SK-N-SH (cell line): ENCODE data around the gene DNPEP. TPM values are rescaled to one million over a fixed set of nuclear protein-coding genes. Genes with fewer than 3 reads are reported as not detected.

ENCODE experiments used
- CTCF ChIA-PET: fragments of 300-600, 350-600 bp; formaldehyde crosslinking; extraction: SDS; loops from one replicate; lab custom pipeline; 2021; lab: Yijun Ruan, JAX
- POLR2A ChIA-PET: fragments of 350-600 bp; sonication (Branson Sonifier 250); formaldehyde crosslinking; extraction: SDS; loops from one replicate; lab custom pipeline; 2020; ENCODE audit warnings: antibody characterized with exemption, inconsistent platforms; lab: Yijun Ruan, JAX
- DNase-seq: peaks from one replicate; pipeline ENCODE4 v3.0.0; 2012
- H2AFZ ChIP-seq: fragments of 200-600 bp; sonication (generic); 2 replicates; pipeline ENCODE4 v1.8.1; 2016; ENCODE audit warnings: antibody characterized with exemption, mild to moderate bottlenecking, low read depth
- H3F3A ChIP-seq: fragments of 200-600 bp; sonication (generic); replicated peaks from 2 replicates; pipeline ENCODE3; 2016; ENCODE audit warnings: antibody characterized with exemption, mild to moderate bottlenecking; ENCODE audit not compliant: insufficient read depth
- H3K27ac ChIP-seq, 2 experiments: fragments of 200-500 bp in 1 of 2; fragments of 200-600 bp in 1 of 2; sonication (Bioruptor generic) in 1 of 2; sonication (generic), shearing (Covaris generic) in 1 of 2; 2 replicates each; pipeline versions ENCODE4 v1.5.1 to v1.6.1; 2014 to 2016; ENCODE audit warnings: low read depth in 2 of 2, inconsistent platforms in 1 of 2, low read length in 1 of 2, mild to moderate bottlenecking in 1 of 2, mixed read lengths in 1 of 2
- H3K27me3 ChIP-seq: fragments of 200-600 bp; sonication (generic), shearing (Covaris generic); 2 replicates; pipeline ENCODE4 v1.6.1; 2016; ENCODE audit warnings: mixed run types; ENCODE audit not compliant: insufficient read depth
- H3K36me3 ChIP-seq, 2 experiments: fragments of 200-500 bp in 1 of 2; fragments of 200-600 bp in 1 of 2; sonication (Bioruptor generic) in 1 of 2; sonication (generic) in 1 of 2; replicated peaks in 1 of 2; 2 replicates each; pipeline versions ENCODE3 to v1.5.1; 2014 to 2016; ENCODE audit warnings: low read length in 1 of 2, mild to moderate bottlenecking in 1 of 2; ENCODE audit not compliant: insufficient read depth in 2 of 2, control insufficient read depth in 1 of 2
- H3K4me1 ChIP-seq, 2 experiments: fragments of 200-500 bp in 1 of 2; fragments of 200-600 bp in 1 of 2; sonication (Bioruptor generic) in 1 of 2; sonication (generic), shearing (Covaris generic) in 1 of 2; 2 replicates each; pipeline versions ENCODE4 v1.5.1 to v1.6.1; 2014 to 2016; ENCODE audit warnings: low read depth in 1 of 2, low read length in 1 of 2, mixed run types in 1 of 2; ENCODE audit not compliant: insufficient read depth in 2 of 2, control insufficient read depth in 1 of 2
- H3K4me2 ChIP-seq: fragments of 200-600 bp; sonication (generic), shearing (Covaris generic); 2 replicates; pipeline ENCODE4 v1.6.1; 2017; ENCODE audit warnings: mixed run types
- H3K4me3 ChIP-seq, 2 experiments: fragments of 200-500 bp in 1 of 2; fragments of 200-600 bp in 1 of 2; sonication (Bioruptor generic) in 1 of 2; sonication (generic), shearing (Covaris generic) in 1 of 2; 2 replicates each; pipeline versions ENCODE4 v1.5.1 to v1.8.1; 2014 to 2016; ENCODE audit warnings: low read depth in 2 of 2, inconsistent platforms in 1 of 2, low read length in 1 of 2, mild to moderate bottlenecking in 1 of 2, mixed read lengths in 1 of 2, moderate library complexity in 1 of 2
- H3K79me2 ChIP-seq: fragments of 200-600 bp; sonication (generic); 2 replicates; pipeline ENCODE4 v1.8.1; 2017; ENCODE audit warnings: mild to moderate bottlenecking; ENCODE audit not compliant: insufficient read depth
- H3K9ac ChIP-seq: fragments of 200-600 bp; sonication (generic); 2 replicates; pipeline ENCODE4 v1.6.1; 2017; ENCODE audit warnings: mixed run types
- H3K9me2 ChIP-seq: fragments of 200-600 bp; sonication (generic); 2 replicates; pipeline ENCODE4 v1.6.1; 2017; ENCODE audit warnings: mixed run types
- H3K9me3 ChIP-seq: fragments of 200-600 bp; sonication (generic); 2 replicates; pipeline ENCODE4 v1.6.1; 2017; ENCODE audit warnings: mixed run types, mild to moderate bottlenecking, moderate library complexity
- H4K20me1 ChIP-seq: fragments of 200-600 bp; sonication (generic); 2 replicates; pipeline ENCODE4 v1.6.1; 2017; ENCODE audit warnings: mild to moderate bottlenecking, mixed run types; ENCODE audit not compliant: insufficient read depth
- CHD2 ChIP-seq: fragments of 150-350 bp; IDR thresholded peaks from 2 replicates; pipeline ENCODE4 v1.6.1; 2018; ENCODE audit warnings: low read length; ENCODE audit not compliant: partially characterized antibody
- FOXJ3 ChIP-seq: sonication (generic); formaldehyde crosslinking; IDR thresholded peaks from 2 replicates; pipeline ENCODE4 v1.5.1; 2020; ENCODE audit warnings: mild to moderate bottlenecking, missing genetic modification reagents
- GATA2 ChIP-seq: sonication (generic); formaldehyde crosslinking; IDR thresholded peaks from 2 replicates; pipeline ENCODE4 v1.5.0; 2020; ENCODE audit warnings: mild to moderate bottlenecking, missing genetic modification reagents
- JUND ChIP-seq: IDR thresholded peaks from 2 replicates; pipeline ENCODE4 v1.4.0; 2012
- MAX ChIP-seq: IDR thresholded peaks from 2 replicates; pipeline ENCODE4 v1.4.0; 2012; ENCODE audit warnings: low read depth
- MXI1 ChIP-seq: IDR thresholded peaks from 2 replicates; pipeline ENCODE4 v1.6.1; 2012; ENCODE audit warnings: mild to moderate bottlenecking, low read depth, low read length, improper control_type of control experiment
- NFIC ChIP-seq: IDR thresholded peaks from 2 replicates; pipeline ENCODE4 v1.4.0; 2012; ENCODE audit warnings: borderline replicate concordance
- NRF1 ChIP-seq: IDR thresholded peaks from 2 replicates; pipeline ENCODE4 v1.6.1; 2012; ENCODE audit warnings: low read depth, mild to moderate bottlenecking, low read length
- RFX5 ChIP-seq: IDR thresholded peaks from 2 replicates; pipeline ENCODE4 v1.6.1; 2012; ENCODE audit warnings: mild to moderate bottlenecking, improper control_type of control experiment, low read length
- TEAD4 ChIP-seq: IDR thresholded peaks from 2 replicates; pipeline ENCODE4 v1.4.0; 2012; ENCODE audit warnings: mild to moderate bottlenecking, borderline replicate concordance; ENCODE audit not compliant: insufficient read depth
- USF1 ChIP-seq: IDR thresholded peaks from 2 replicates; pipeline ENCODE4 v1.4.0; 2012; ENCODE audit warnings: low read depth, borderline replicate concordance
- WGBS: methylation state at CpG from one replicate; pipeline ENCODE4 v1.1.6; 2017; ENCODE audit warnings: low lambda C conversion rate; 5-methylcytosine and 5-hydroxymethylcytosine counted together
- polyA plus RNA-seq, 3 experiments: library from polyadenylated mRNA; depleted of rRNA; stranded (reverse); fragments of >200 nt; gene quantifications; 2 replicates each; pipeline ENCODE4 v1.2.3, GENCODE V29; 2012

Gene DNPEP
- polyA plus RNA-seq, 1 of the 3 experiments (the other 2 are of a cell fraction), result 80.7 TPM

GRCh38 chr2:219421323-219421722, 33.6 kb upstream of the DNPEP start:
- Histone ChIP-seq H3K9ac (no peak overlapping the region), H3F3A (no peaks in the 10 kb centered on the region), H3K9me3 (no peaks in the 10 kb centered on the region), H3K27me3 (no peaks in the 10 kb centered on the region), H3K4me1 (no peaks in the 10 kb centered on the region; a peak in 1 of 4 replicates), H3K79me2 (no peaks in the 10 kb centered on the region), H3K4me2 (no peak overlapping the region), H3K36me3 (no peaks in the 10 kb centered on the region), H3K4me3 (no peak overlapping the region), H3K27ac (no peak overlapping the region), H4K20me1 (no peaks in the 10 kb centered on the region), H3K9me2 (no peaks in the 10 kb centered on the region), H2AFZ (no peak overlapping the region)
- no peak for TF ChIP-seq FOXJ3 (CRISPR knock-in tag)
- TF ChIP-seq TEAD4, result no peak
- TF ChIP-seq GATA2 (CRISPR knock-in tag), result no peak
- TF ChIP-seq NFIC, result no peak
- TF ChIP-seq JUND, result no peak
- TF ChIP-seq USF1, result no peak
- TF ChIP-seq MAX, result no peak
- TF ChIP-seq RFX5, result no peak
- TF ChIP-seq MXI1, result no peak
- no peak for TF ChIP-seq NRF1
- TF ChIP-seq CHD2, result no peak
- no peak for DNase-seq
- ChIA-PET CTCF (interaction anchor here (1.5 to 7.2 kb wide), 2 partner anchors 18 to 19 kb away, joined by 3 to 46 read pairs; no protein-coding TSS in a partner anchor), POLR2A (no interaction called here)
- 87% methylated on average over 17 of the region's 17 CpGs for WGBS

GRCh38 chr2:219420687-219421086, 33.0 kb upstream of the DNPEP start:
- H3K4me3 ChIP-seq, result no peak overlapping the region
- H3K79me2 ChIP-seq, result no peaks in the 10 kb centered on the region
- H3K9me2 ChIP-seq, result no peaks in the 10 kb centered on the region
- no peaks in the 10 kb centered on the region for H3F3A ChIP-seq
- no peaks in the 10 kb centered on the region for H3K9me3 ChIP-seq
- POLR2A ChIA-PET, result no interaction called here
- no peak for TF ChIP-seq MXI1
- TF ChIP-seq, all 33 proteins: peak for 0
- no peaks in the 10 kb centered on the region for H4K20me1 ChIP-seq
- H3K36me3 ChIP-seq, result no peaks in the 10 kb centered on the region
- no peak for DNase-seq
- H3K27me3 ChIP-seq, result no peaks in the 10 kb centered on the region
- H3K9ac ChIP-seq, result no peak overlapping the region
- H2AFZ ChIP-seq, result no peak overlapping the region
- no peak overlapping the region for H3K4me2 ChIP-seq
- H3K4me1 ChIP-seq, result no peaks in the 10 kb centered on the region; a peak in 1 of 4 replicates
- CTCF ChIA-PET, result interaction anchor here (1.1 to 7.2 kb wide), 2 partner anchors 18 to 122 kb away, joined by 3 to 46 read pairs; no protein-coding TSS in a partner anchor
- WGBS, result 94% methylated on average over 6 of the region's 8 CpGs
- no peak overlapping the region for H3K27ac ChIP-seq
